B cell (primary cell): ENCODE data around the gene ZNF787. TPM values are rescaled to one million over a fixed set of nuclear protein-coding genes. Genes with fewer than 3 reads are reported as not detected.

ENCODE experiments used
- ATAC-seq: fragments of 200-7000 bp; cut with Tn5 transposase; one replicate; pipeline ENCODE4 v1.10.0; 2021; ENCODE audit warnings: low read depth, mild to moderate bottlenecking, moderate number of reproducible peaks, moderate library complexity
- CTCF ChIA-PET: fragments of 350-600 bp; sonication (Branson Sonifier 250); formaldehyde crosslinking; loops from one replicate; lab custom pipeline; 2021; ENCODE audit warnings: antibody characterized with exemption, inconsistent platforms; lab: Charles Lee
- POLR2A ChIA-PET: fragments of 350-600 bp; sonication (Branson Sonifier 250); formaldehyde crosslinking; loops from one replicate; lab custom pipeline; 2021; ENCODE audit warnings: antibody characterized with exemption; lab: Charles Lee
- DNase-seq: peaks from one replicate; pipeline ENCODE4 v3.0.0; 2013
- H2AFZ ChIP-seq: 2 replicates; pipeline ENCODE4 v1.6.1; 2012; ENCODE audit warnings: mild to moderate bottlenecking, low read depth, low read length; ENCODE audit not compliant: insufficient read depth, poor library complexity, severe bottlenecking
- H3K27ac ChIP-seq, 2 donors: 1 replicate in 1 of 2; 2 replicates in 1 of 2; pipeline ENCODE4 v1.5.1; 2012 to 2013; ENCODE audit warnings: low read length in 2 of 2, mild to moderate bottlenecking in 2 of 2, moderate library complexity in 1 of 2
- H3K27me3 ChIP-seq, 4 experiments: fragments of 200-600 bp in 1 of 4; sonication (generic) in 1 of 4; replicated peaks in 1 of 4; 1 replicate in 2 of 4; 2 replicates in 2 of 4; pipeline versions ENCODE4 v1.6.1 to v1.7.0; 2013 to 2016; ENCODE audit warnings: low read length in 3 of 4, mild to moderate bottlenecking in 2 of 4, mixed read lengths in 1 of 4, moderate library complexity in 1 of 4; ENCODE audit not compliant: insufficient read depth in 4 of 4, control insufficient read depth in 3 of 4; ENCODE audit errors: control extremely low read depth in 1 of 4
- H3K36me3 ChIP-seq, 2 experiments: replicated peaks in 1 of 2; 1 replicate in 1 of 2; 2 replicates in 1 of 2; pipeline versions ENCODE4 v1.6.1 to v1.7.1; 2013; ENCODE audit warnings: low read length in 1 of 2; ENCODE audit not compliant: insufficient read depth in 2 of 2, control insufficient read depth in 1 of 2; ENCODE audit errors: control extremely low read depth in 1 of 2, extremely low read depth in 1 of 2
- H3K4me1 ChIP-seq, 2 donors: fragments of 200-600 bp in 1 of 2; sonication (generic) in 1 of 2; 1 replicate in 1 of 2; 2 replicates in 1 of 2; pipeline versions ENCODE4 v1.5.1 to v1.6.1; 2013 to 2017; ENCODE audit warnings: low read length in 2 of 2; ENCODE audit not compliant: control insufficient read depth in 2 of 2, insufficient read depth in 2 of 2
- H3K4me2 ChIP-seq: replicated peaks from 2 replicates; pipeline ENCODE3; 2012; ENCODE audit warnings: mild to moderate bottlenecking, low read depth, low read length; ENCODE audit not compliant: poor library complexity, severe bottlenecking
- H3K4me3 ChIP-seq, 5 experiments: fragments of 200-600 bp in 1 of 5; sonication (generic) in 1 of 5; 1 replicate in 3 of 5; 2 replicates in 2 of 5; pipeline versions ENCODE4 v1.5.1 to v1.7.0; 2011 to 2016; ENCODE audit warnings: low read length in 4 of 5, mild to moderate bottlenecking in 4 of 5, low read depth in 2 of 5, control low read depth in 1 of 5, moderate library complexity in 1 of 5; ENCODE audit not compliant: insufficient read depth in 1 of 5; ENCODE audit errors: control extremely low read depth in 1 of 5, extremely low read depth in 1 of 5
- H3K79me2 ChIP-seq: fragments of 200-600 bp; sonication (generic); one replicate; pipeline ENCODE4 v1.6.0; 2016; ENCODE audit warnings: low read length; ENCODE audit not compliant: control insufficient read depth, insufficient read depth
- H3K9ac ChIP-seq: fragments of 200-600 bp; sonication (generic); 2 replicates; pipeline ENCODE4 v1.6.1; 2017; ENCODE audit warnings: mild to moderate bottlenecking, low read length, moderate library complexity
- H3K9me3 ChIP-seq, 3 donors: one replicate each; pipeline versions ENCODE4 v1.6.1 to v1.7.1; 2013; ENCODE audit warnings: low read length in 2 of 3; ENCODE audit not compliant: control insufficient read depth in 2 of 3, insufficient read depth in 1 of 3; ENCODE audit errors: control extremely low read depth in 1 of 3
- H4K20me1 ChIP-seq: 2 replicates; pipeline ENCODE4 v1.6.0; 2012; ENCODE audit warnings: mild to moderate bottlenecking, low read length; ENCODE audit not compliant: insufficient read depth, control insufficient read depth, poor library complexity, severe bottlenecking
- H3K27ac Mint-ChIP-seq: one replicate; pipeline ENCODE4 v1.8.0; 2021; ENCODE audit warnings: mixed read lengths
- H3K27me3 Mint-ChIP-seq: one replicate; pipeline ENCODE4 v1.8.0; 2021; ENCODE audit warnings: mixed read lengths
- H3K4me1 Mint-ChIP-seq: one replicate; pipeline ENCODE4 v1.8.0; 2021; ENCODE audit warnings: mixed read lengths
- H3K4me3 Mint-ChIP-seq: one replicate; pipeline ENCODE4 v1.8.0; 2021; ENCODE audit warnings: mixed read lengths
- H3K9me3 Mint-ChIP-seq: one replicate; pipeline ENCODE4 v1.8.0; 2022; ENCODE audit warnings: mixed read lengths; ENCODE audit not compliant: insufficient read depth
- CTCF ChIP-seq: fragments of 200-600 bp; IDR thresholded peaks from one replicate; pipeline ENCODE4 v1.8.0; 2022; ENCODE audit warnings: antibody characterized with exemption, mild to moderate bottlenecking
- EZH2 ChIP-seq: IDR thresholded peaks from 2 replicates; pipeline ENCODE4 v1.6.1; 2012; ENCODE audit warnings: borderline replicate concordance, low read depth, mild to moderate bottlenecking, moderate library complexity, low read length; ENCODE audit not compliant: insufficient read depth, poor library complexity, severe bottlenecking
- WGBS: methylation state at CpG from one replicate; pipeline ENCODE4 v1.1.5; 2013; ENCODE audit warnings: missing lambda C conversion rate; ENCODE audit not compliant: insufficient coverage; 5-methylcytosine and 5-hydroxymethylcytosine counted together
- intact Hi-C: fragments of 100-400 bp; cut with micrococcal nuclease; formaldehyde crosslinking; loops from one replicate; pipeline ENCODE4 v1.10.0; 2022
- polyA plus RNA-seq: library from polyadenylated mRNA; depleted of rRNA; stranded (reverse); fragments of >200 nt; gene quantifications from 2 replicates; pipeline ENCODE4 v1.2.3, GENCODE V29; 2012
- total RNA-seq, 2 donors: library from RNA; stranded (reverse); fragments of 120-200 nt in 1 of 2; gene quantifications; 1 replicate in 1 of 2; 2 replicates in 1 of 2; pipeline versions ENCODE4 v1.2.3 to v1.2.4, GENCODE V29; 2013 to 2022

ZNF787 gene
- total and polyA plus RNA-seq, 2 donors (not counting 1 experiment from before 2014, with no cell fraction given): 19.6 to 47.9 TPM

- Mint-ChIP-seq H3K4me3 (peak overlapping the region; percentile 64), H3K9me3 (no peaks in the 10 kb centered on the region), H3K27ac (peak overlapping the region; percentile 80), H3K4me1 (peaks cover 53% of the 10 kb centered on the region), H3K27me3 (no peaks in the 10 kb centered on the region)
- peak overlapping the region; percentile 54 to 72 for H3K27ac ChIP-seq
- no peak overlapping the region for H3K9ac ChIP-seq
- peak overlapping the region in 3 of 5 experiments; percentile 5 to 25 (median 21) for H3K4me3 ChIP-seq
- H3K36me3 ChIP-seq: peaks cover 0 to 30% of the 10 kb centered on the region in 2 experiments
- H3K9me3 ChIP-seq: no peaks in the 10 kb centered on the region
- peak; percentile 75 for ATAC-seq
- peaks cover 86% of the 10 kb centered on the region for H4K20me1 ChIP-seq
- H3K4me1 ChIP-seq: peaks cover 39 to 41% of the 10 kb centered on the region in 2 donors
- peak overlapping the region; percentile 70 for H3K4me2 ChIP-seq
- no peak overlapping the region for H2AFZ ChIP-seq
- peak; percentile 74 for TF ChIP-seq CTCF
- no peak for TF ChIP-seq EZH2
- peaks cover 92% of the 10 kb centered on the region for H3K79me2 ChIP-seq
- peak; percentile 83 for DNase-seq
- H3K27me3 ChIP-seq: no peaks in the 10 kb centered on the region
- 5% methylated on average over 21 of the region's 22 CpGs for WGBS
- intact Hi-C loops: loop anchor here (1.0 to 2.0 kb wide), 2 partner anchors 16 to 35 kb away; partner anchors contain the start of gene ZNF787
- CTCF ChIA-PET: interaction anchor here (0.6 to 1.9 kb wide), 18 partner anchors 14 to 1080 kb away, joined by 3 to 19 read pairs (median 4); partner anchors contain the start of gene ZNF444
- POLR2A ChIA-PET: interaction anchor here (0.5 to 0.6 kb wide), 3 partner anchors 15 to 36 kb away, joined by 3 to 6 read pairs (median 5); partner anchors contain the start of genes ZNF444 and ZNF787
These were observed 15.9 kb downstream of the ZNF787 start for GRCh38 chr19:56105090-56105701.

GRCh38 chr19:56104423-56104822, 16.7 kb downstream of the ZNF787 start:
- Histone ChIP-seq H3K4me1 (peaks cover 31 to 33% of the 10 kb centered on the region in 2 donors), H3K9ac (no peak overlapping the region), H3K36me3 (peaks cover 0 to 36% of the 10 kb centered on the region in 2 experiments), H3K9me3 (no peaks in the 10 kb centered on the region), H3K4me2 (peak overlapping the region; percentile 22), H2AFZ (no peak overlapping the region), H3K79me2 (peaks cover 89% of the 10 kb centered on the region), H3K27ac (peak overlapping the region; percentile 54 to 72), H3K27me3 (no peaks in the 10 kb centered on the region), H4K20me1 (peaks cover 92% of the 10 kb centered on the region), H3K4me3 (no peak overlapping the region)
- Mint-ChIP-seq H3K4me1 (peaks cover 48% of the 10 kb centered on the region), H3K27ac (no peak overlapping the region), H3K9me3 (no peaks in the 10 kb centered on the region), H3K27me3 (no peaks in the 10 kb centered on the region), H3K4me3 (peak overlapping the region; percentile 23)
- DNase-seq (no peak), ATAC-seq (no peak)
- intact Hi-C loops: loop anchor here (2.0 kb wide), 1 partner anchor 16 kb away; the partner anchor contains the start of gene ZNF787
- 97% methylated on average over 27 of the region's 29 CpGs for WGBS
- TF ChIP-seq EZH2: no peak
- TF ChIP-seq CTCF: no peak
- CTCF ChIA-PET: interaction anchor here (0.6 to 1.9 kb wide), 12 partner anchors 13 to 1081 kb away, joined by 3 to 19 read pairs (median 4); no protein-coding TSS in a partner anchor
- POLR2A ChIA-PET: interaction anchor here (0.5 to 0.6 kb wide), 2 partner anchors 15 to 17 kb away, joined by 5 to 6 read pairs; partner anchors contain the start of gene ZNF787
